Right lobe of liver (tissue), 4 donors: ENCODE results near the gene ALLC.

Experiments used
- POLR2A ChIP-seq: fragments of 450-650 bp; IDR thresholded peaks from one replicate; pipeline ENCODE4 v1.6.1; 2017; ENCODE audit warnings: antibody characterized with exemption, mild to moderate bottlenecking
- TF ChIP-seq, protein P1 (sequence below), 4 donors: fragments of 200-600 bp in 3 of 4; fragments of 450-650 bp in 1 of 4; IDR thresholded peaks; one replicate each; pipeline versions ENCODE4 v1.5.1 to v1.8.0; 2016 to 2022; ENCODE audit warnings: antibody characterized with exemption in 4 of 4, mild to moderate bottlenecking in 2 of 4
- donor health status: DM: no; HTN: no; CAD: no.
- donor health status: DM: no; HTN: no; CAD: no.
- donor health status: DM: no; HTN: yes; CAD: no.

- TF ChIP-seq, protein P1, sequence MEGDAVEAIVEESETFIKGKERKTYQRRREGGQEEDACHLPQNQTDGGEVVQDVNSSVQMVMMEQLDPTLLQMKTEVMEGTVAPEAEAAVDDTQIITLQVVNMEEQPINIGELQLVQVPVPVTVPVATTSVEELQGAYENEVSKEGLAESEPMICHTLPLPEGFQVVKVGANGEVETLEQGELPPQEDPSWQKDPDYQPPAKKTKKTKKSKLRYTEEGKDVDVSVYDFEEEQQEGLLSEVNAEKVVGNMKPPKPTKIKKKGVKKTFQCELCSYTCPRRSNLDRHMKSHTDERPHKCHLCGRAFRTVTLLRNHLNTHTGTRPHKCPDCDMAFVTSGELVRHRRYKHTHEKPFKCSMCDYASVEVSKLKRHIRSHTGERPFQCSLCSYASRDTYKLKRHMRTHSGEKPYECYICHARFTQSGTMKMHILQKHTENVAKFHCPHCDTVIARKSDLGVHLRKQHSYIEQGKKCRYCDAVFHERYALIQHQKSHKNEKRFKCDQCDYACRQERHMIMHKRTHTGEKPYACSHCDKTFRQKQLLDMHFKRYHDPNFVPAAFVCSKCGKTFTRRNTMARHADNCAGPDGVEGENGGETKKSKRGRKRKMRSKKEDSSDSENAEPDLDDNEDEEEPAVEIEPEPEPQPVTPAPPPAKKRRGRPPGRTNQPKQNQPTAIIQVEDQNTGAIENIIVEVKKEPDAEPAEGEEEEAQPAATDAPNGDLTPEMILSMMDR (IDR thresholded peaks at IDR 0.05), result no peak
- no peak for TF ChIP-seq POLR2A
Measured at GRCh38 chr2:3639015-3639630, 18.9 kb upstream of the ALLC start.
